ENCODE data around the gene MRPL4.

GRCh38 chr19:10279737-10280442, 27.9 kb downstream of the MRPL4 start:
- no peak for TF ChIP-seq CTCF (IDR thresholded peaks at IDR 0.05)
- no peak for TF ChIP-seq POLR2A (IDR thresholded peaks at IDR 0.05)

All from uterus (tissue), 2 donors.